Osteoblast (primary cell): Measurements from ENCODE around the gene ESR1. TPM values are rescaled to one million over a fixed set of nuclear protein-coding genes. Genes with fewer than 3 reads are reported as not detected.

Source experiments
- DNase-seq: peaks from one replicate; pipeline ENCODE4 v3.0.0; 2011; ENCODE audit warnings: low spot score, mixed read lengths; ENCODE audit not compliant: insufficient read length; ENCODE audit errors: missing footprints
- H2AFZ ChIP-seq: 2 replicates; pipeline ENCODE4 v1.6.0; 2011; ENCODE audit warnings: mild to moderate bottlenecking, low read length
- H3K27ac ChIP-seq: 2 replicates; pipeline ENCODE4 v1.5.1; 2011; ENCODE audit warnings: mild to moderate bottlenecking, low read depth, low read length, moderate library complexity
- H3K27me3 ChIP-seq: 2 replicates; pipeline ENCODE4 v1.6.0; 2012; ENCODE audit warnings: mild to moderate bottlenecking, control low read depth, inconsistent platforms, low read length, moderate library complexity; ENCODE audit not compliant: insufficient read depth
- H3K36me3 ChIP-seq: 2 replicates; pipeline ENCODE4 v1.5.1; 2011; ENCODE audit warnings: mild to moderate bottlenecking, low read length, control low read depth, moderate library complexity; ENCODE audit not compliant: insufficient read depth
- H3K4me1 ChIP-seq: 2 replicates; pipeline ENCODE4 v1.5.1; 2011; ENCODE audit warnings: mild to moderate bottlenecking, low read length, control low read depth, moderate library complexity; ENCODE audit not compliant: insufficient read depth
- H3K4me2 ChIP-seq: 2 replicates; pipeline ENCODE4 v1.6.0; 2011; ENCODE audit warnings: mild to moderate bottlenecking, low read length; ENCODE audit not compliant: insufficient read depth
- H3K4me3 ChIP-seq: fragments of 200-600 bp; sonication (generic); 3 replicates; pipeline ENCODE4 v1.5.1; 2012; ENCODE audit warnings: mild to moderate bottlenecking, low read length, inconsistent platforms; ENCODE audit not compliant: insufficient read depth
- H3K79me2 ChIP-seq: 2 replicates; pipeline ENCODE4 v1.6.0; 2012; ENCODE audit warnings: mild to moderate bottlenecking, low read length, control low read depth, inconsistent platforms; ENCODE audit not compliant: insufficient read depth
- H3K9me3 ChIP-seq: 2 replicates; pipeline ENCODE4 v1.5.1; 2011; ENCODE audit warnings: low read depth, low read length, control low read depth
- H4K20me1 ChIP-seq: 2 replicates; pipeline ENCODE4 v1.6.0; 2012; ENCODE audit warnings: mild to moderate bottlenecking, low read length, control low read depth; ENCODE audit not compliant: insufficient read depth
- total RNA-seq: library from RNA; depleted of rRNA; stranded (reverse); fragments of >200 nt; gene quantifications from 2 replicates; pipeline ENCODE4 v1.2.3, GENCODE V29; 2012
- TF ChIP-seq, protein P1 (sequence below): IDR thresholded peaks from 2 replicates; pipeline ENCODE4 v1.5.1; 2011; ENCODE audit warnings: mild to moderate bottlenecking, low read depth, low read length, moderate library complexity; ENCODE audit errors: extremely low read depth

The ESR1 gene
- total RNA-seq, 1 donor = 3.3 TPM

DNA sequence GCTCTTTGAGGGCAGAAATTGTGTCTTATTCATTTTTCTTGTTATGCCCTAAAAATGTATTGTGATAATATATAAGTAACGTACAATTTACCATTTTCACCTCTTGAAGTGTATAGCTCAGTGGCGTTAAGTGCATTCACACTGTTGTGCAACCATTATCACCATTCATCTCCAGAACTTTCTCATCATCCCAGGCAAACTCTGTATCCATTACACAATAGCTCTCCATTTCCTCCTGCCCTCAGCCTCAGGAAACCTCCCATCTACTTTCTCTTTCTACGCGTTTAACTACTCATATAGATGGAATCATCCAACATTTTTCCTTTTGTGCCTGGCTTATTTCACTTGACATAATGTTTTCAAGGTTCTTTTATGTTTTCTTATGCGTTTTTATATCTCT is 184.6 kb downstream of the ESR1 start:
- TF ChIP-seq, protein P1, sequence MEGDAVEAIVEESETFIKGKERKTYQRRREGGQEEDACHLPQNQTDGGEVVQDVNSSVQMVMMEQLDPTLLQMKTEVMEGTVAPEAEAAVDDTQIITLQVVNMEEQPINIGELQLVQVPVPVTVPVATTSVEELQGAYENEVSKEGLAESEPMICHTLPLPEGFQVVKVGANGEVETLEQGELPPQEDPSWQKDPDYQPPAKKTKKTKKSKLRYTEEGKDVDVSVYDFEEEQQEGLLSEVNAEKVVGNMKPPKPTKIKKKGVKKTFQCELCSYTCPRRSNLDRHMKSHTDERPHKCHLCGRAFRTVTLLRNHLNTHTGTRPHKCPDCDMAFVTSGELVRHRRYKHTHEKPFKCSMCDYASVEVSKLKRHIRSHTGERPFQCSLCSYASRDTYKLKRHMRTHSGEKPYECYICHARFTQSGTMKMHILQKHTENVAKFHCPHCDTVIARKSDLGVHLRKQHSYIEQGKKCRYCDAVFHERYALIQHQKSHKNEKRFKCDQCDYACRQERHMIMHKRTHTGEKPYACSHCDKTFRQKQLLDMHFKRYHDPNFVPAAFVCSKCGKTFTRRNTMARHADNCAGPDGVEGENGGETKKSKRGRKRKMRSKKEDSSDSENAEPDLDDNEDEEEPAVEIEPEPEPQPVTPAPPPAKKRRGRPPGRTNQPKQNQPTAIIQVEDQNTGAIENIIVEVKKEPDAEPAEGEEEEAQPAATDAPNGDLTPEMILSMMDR = no peak
- H3K4me3 ChIP-seq = no peak overlapping the region
- H3K79me2 ChIP-seq = no peaks in the 10 kb centered on the region
- H3K36me3 ChIP-seq = no peaks in the 10 kb centered on the region
- DNase-seq = no peak
- no peaks in the 10 kb centered on the region for H3K27me3 ChIP-seq
- H3K9me3 ChIP-seq = no peaks in the 10 kb centered on the region
- H3K4me1 ChIP-seq = no peaks in the 10 kb centered on the region
- no peak overlapping the region for H3K27ac ChIP-seq
- no peak overlapping the region for H3K4me2 ChIP-seq
- no peaks in the 10 kb centered on the region for H4K20me1 ChIP-seq
- no peak overlapping the region for H2AFZ ChIP-seq

DNA sequence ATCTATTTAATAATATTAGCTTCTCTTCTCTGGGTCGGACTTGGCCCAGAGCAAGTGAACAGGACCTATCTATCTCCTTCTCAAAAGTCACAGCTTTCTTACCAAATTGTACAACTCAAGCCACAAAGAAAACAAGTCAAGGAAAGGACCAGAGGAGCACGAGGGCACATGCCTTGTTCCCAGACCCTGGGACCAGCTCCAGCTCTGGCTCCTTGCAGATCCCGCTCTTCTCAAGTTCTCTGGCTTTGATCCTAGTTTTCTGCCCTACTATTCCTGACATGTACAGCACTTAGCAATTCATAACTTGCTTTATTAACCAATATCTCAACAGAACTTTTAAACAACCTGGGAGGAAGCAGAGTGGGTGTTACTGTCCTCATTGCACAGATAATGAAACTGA is 185.9 kb downstream of the ESR1 start:
- no peak overlapping the region for H3K4me2 ChIP-seq
- H2AFZ ChIP-seq = no peak overlapping the region
- no peaks in the 10 kb centered on the region for H3K4me1 ChIP-seq
- DNase-seq = no peak
- H3K27me3 ChIP-seq = no peaks in the 10 kb centered on the region
- no peaks in the 10 kb centered on the region for H3K79me2 ChIP-seq
- TF ChIP-seq, protein P1 = no peak
- H4K20me1 ChIP-seq = no peaks in the 10 kb centered on the region
- no peak overlapping the region for H3K4me3 ChIP-seq
- no peaks in the 10 kb centered on the region for H3K36me3 ChIP-seq
- H3K27ac ChIP-seq = no peak overlapping the region
- H3K9me3 ChIP-seq = no peaks in the 10 kb centered on the region

DNA sequence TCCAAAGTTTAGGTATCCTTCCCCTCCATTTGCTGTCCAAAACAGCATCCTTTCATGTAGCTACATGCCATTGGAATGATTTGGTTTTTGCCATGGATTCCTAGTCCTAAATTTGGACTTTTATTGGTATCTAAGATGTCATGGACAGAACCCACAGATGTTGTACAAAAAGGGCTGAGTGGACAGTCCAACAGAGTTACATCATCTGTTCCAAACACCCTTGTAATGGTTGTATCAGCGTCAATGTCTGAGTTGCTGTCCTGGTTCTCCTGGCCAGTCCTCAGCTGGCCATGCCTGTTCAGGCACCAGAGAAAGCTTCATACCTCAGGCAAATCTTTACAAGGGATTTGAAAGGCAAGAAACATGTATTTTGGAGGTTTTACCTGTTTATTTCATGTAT is 191.3 kb downstream of the ESR1 start:
- Histone ChIP-seq H3K27me3 (no peaks in the 10 kb centered on the region), H3K27ac (no peak overlapping the region), H2AFZ (no peak overlapping the region), H3K4me3 (no peak overlapping the region), H3K4me2 (no peak overlapping the region), H3K9me3 (no peaks in the 10 kb centered on the region), H3K79me2 (no peaks in the 10 kb centered on the region), H3K36me3 (no peaks in the 10 kb centered on the region), H4K20me1 (no peaks in the 10 kb centered on the region), H3K4me1 (no peaks in the 10 kb centered on the region)
- no peak for DNase-seq
- TF ChIP-seq, protein P1 = no peak

DNA sequence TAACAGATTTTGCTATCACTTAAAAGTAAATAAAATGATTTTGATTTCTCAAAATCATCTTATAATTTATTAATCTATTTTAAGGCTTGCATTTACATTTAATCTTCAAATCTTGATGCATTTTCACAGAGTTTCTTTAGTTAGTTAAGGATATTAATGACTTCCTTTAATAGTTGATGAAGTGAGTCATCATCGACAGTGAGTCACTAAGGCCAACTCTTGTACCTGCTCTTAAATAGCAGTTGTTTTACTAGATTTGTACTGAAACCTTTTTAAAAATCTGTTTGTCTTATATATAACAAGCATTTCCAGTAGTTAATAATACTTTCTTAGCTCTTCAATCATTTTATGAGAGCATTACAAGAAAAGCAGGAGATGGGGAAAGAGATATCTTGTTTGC is 191.7 kb downstream of the ESR1 start:
- Histone ChIP-seq H3K4me2 (no peak overlapping the region), H3K27ac (no peak overlapping the region), H3K4me1 (no peaks in the 10 kb centered on the region), H3K36me3 (no peaks in the 10 kb centered on the region), H3K27me3 (no peaks in the 10 kb centered on the region), H3K9me3 (no peaks in the 10 kb centered on the region), H3K79me2 (no peaks in the 10 kb centered on the region), H3K4me3 (no peak overlapping the region), H4K20me1 (no peaks in the 10 kb centered on the region), H2AFZ (no peak overlapping the region)
- TF ChIP-seq, protein P1 = no peak
- no peak for DNase-seq
